Naive thymus-derived CD8-positive, alpha-beta T cell (primary cell): ENCODE results near the gene TNFSF13. TPM values are rescaled to one million over a fixed set of nuclear protein-coding genes. Genes with fewer than 3 reads are reported as not detected.
A peak's percentile ranks its signal among the peaks of the same experiment; 100 is the strongest.

ENCODE experiments used
- ATAC-seq, 2 donors: fragments of 150-1000 bp; cut with Tn5 transposase in 1 of 2; sonication (Bioruptor Pico), chemical (Tn5 transposase) in 1 of 2; 1 replicate in 1 of 2; 2 replicates in 1 of 2; pipeline ENCODE4 v1.10.0; 2021; ENCODE audit warnings: mild to moderate bottlenecking in 2 of 2, moderate library complexity in 2 of 2
- POLR2A ChIA-PET: fragments of 350-600 bp; sonication (Branson Sonifier 250); formaldehyde crosslinking; loops from one replicate; lab custom pipeline; 2021; ENCODE audit warnings: antibody characterized with exemption; lab: Charles Lee
- DNase-seq, 10 donors: peaks; one replicate each; pipeline versions ENCODE4 v3.0.0 to v3.0.0-alpha.2; 2020 to 2022
- H3K27ac Mint-ChIP-seq, 10 donors: one replicate each; pipeline ENCODE4 v1.8.0; 2020 to 2022; ENCODE audit warnings: mild to moderate bottlenecking in 10 of 10, mixed read lengths in 10 of 10, moderate library complexity in 4 of 10, inconsistent platforms in 1 of 10
- H3K27me3 Mint-ChIP-seq, 5 donors: one replicate each; pipeline ENCODE4 v1.8.0; 2021 to 2022; ENCODE audit warnings: mixed read lengths in 5 of 5
- H3K36me3 Mint-ChIP-seq, 3 donors: one replicate each; pipeline ENCODE4 v1.8.0; 2020 to 2022; ENCODE audit warnings: mixed read lengths in 3 of 3, mild to moderate bottlenecking in 2 of 3, inconsistent platforms in 1 of 3
- H3K4me1 Mint-ChIP-seq, 4 donors: one replicate each; pipeline ENCODE4 v1.8.0; 2021 to 2022; ENCODE audit warnings: mixed read lengths in 4 of 4
- H3K4me3 Mint-ChIP-seq, 10 donors: one replicate each; pipeline ENCODE4 v1.8.0; 2020 to 2022; ENCODE audit warnings: mild to moderate bottlenecking in 10 of 10, mixed read lengths in 10 of 10, moderate library complexity in 6 of 10, inconsistent platforms in 1 of 10
- H3K9me3 Mint-ChIP-seq, 9 donors: one replicate each; pipeline ENCODE4 v1.8.0; 2020 to 2022; ENCODE audit warnings: mixed read lengths in 9 of 9, mild to moderate bottlenecking in 3 of 9, inconsistent platforms in 1 of 9, moderate library complexity in 1 of 9
- polyA plus RNA-seq, 3 donors: library from polyadenylated mRNA; unstranded; fragments of 300-500 nt; fragmentation: Illumina TruSeq; gene quantifications; one replicate each; pipeline ENCODE4 v1.2.3, GENCODE V29; 2021
- total RNA-seq, 8 experiments: library from RNA in 2 of 8; stranded (reverse) in 2 of 8; gene quantifications; one replicate each; pipeline ENCODE4 v1.2.3 and lab custom pipeline; 2021 to 2026

The TNFSF13 gene
- total and polyA plus RNA-seq, 5 experiments from 2014 or later, result 1.2 to 3.7 (median 2.9) TPM

DNA sequence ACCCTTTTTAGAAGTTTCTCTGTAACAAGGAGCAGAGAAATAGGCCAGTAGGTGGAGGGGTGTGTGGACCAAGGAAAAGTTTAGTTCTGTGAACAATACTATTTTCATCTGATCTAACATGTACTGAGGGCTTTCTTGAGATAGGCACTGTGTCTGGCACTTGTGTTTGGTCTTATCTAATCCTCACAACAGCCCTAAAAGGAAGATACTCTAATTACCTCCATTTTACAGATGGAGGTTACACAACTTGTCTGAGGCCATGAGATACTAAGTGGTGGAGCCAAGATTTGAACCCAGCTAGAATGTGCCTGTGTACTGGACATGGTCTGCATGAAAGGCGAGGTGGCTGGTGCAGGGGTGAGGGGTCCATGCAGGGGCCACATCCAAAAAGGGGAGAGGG lies 5.2 kb upstream of the TNFSF13 start:
- Mint-ChIP-seq H3K9me3 (no peaks in the 10 kb centered on the region), H3K4me1 (peaks cover 37 to 79% (median 73%) of the 10 kb centered on the region in 4 donors), H3K27ac (peak overlapping the region; percentile 78 to 97 (median 91)), H3K27me3 (no peaks in the 10 kb centered on the region), H3K4me3 (peak overlapping the region in 9 of 10 donors; percentile 30 to 80 (median 61)), H3K36me3 (peaks cover 0 to 13% (median 0%) of the 10 kb centered on the region in 3 donors)
- ATAC-seq (no peak), DNase-seq (no peak)
- POLR2A ChIA-PET, result interaction anchor here (0.6 to 1.5 kb wide), 8 partner anchors 15 to 202 kb away, joined by 3 to 7 read pairs (median 4); no protein-coding TSS in a partner anchor

GRCh38 chr17:7555320-7555948 lies 3.1 kb upstream of the TNFSF13 start:
- ATAC-seq, result no peak
- H3K9me3 Mint-ChIP-seq, result no peaks in the 10 kb centered on the region
- no peak for DNase-seq
- peaks cover 0 to 13% (median 0%) of the 10 kb centered on the region in 3 donors for H3K36me3 Mint-ChIP-seq
- H3K27ac Mint-ChIP-seq, result peak overlapping the region; percentile 70 to 93 (median 88)
- H3K4me3 Mint-ChIP-seq, result peak overlapping the region in 3 of 10 donors; percentile 24 to 81 (median 28)
- POLR2A ChIA-PET, result no interaction called here
- peaks cover 43 to 81% (median 78%) of the 10 kb centered on the region in 4 donors for H3K4me1 Mint-ChIP-seq
- H3K27me3 Mint-ChIP-seq, result no peaks in the 10 kb centered on the region

DNA sequence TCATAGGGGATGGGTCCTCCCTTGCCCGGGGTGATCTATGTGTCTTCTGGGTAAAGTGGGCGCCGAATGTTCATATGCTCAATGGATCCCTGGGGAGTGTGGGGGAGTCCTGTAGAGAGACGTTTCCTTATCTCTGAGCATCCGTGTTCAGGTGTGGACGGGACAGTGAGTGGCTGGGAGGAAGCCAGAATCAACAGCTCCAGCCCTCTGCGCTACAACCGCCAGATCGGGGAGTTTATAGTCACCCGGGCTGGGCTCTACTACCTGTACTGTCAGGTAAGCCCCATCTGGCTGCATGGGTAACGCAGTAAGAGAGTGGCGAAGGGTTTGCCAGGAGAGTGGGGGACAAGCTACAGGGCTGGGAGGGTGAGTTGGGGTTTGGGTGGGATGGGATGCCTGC lies 1.9 kb upstream of the TNFSF13 start:
- ATAC-seq, result no peak
- Mint-ChIP-seq H3K36me3 (peaks cover 0 to 13% (median 0%) of the 10 kb centered on the region in 3 donors), H3K4me1 (peaks cover 46 to 81% (median 78%) of the 10 kb centered on the region in 4 donors), H3K9me3 (no peaks in the 10 kb centered on the region), H3K27me3 (no peaks in the 10 kb centered on the region), H3K4me3 (peak overlapping the region in 4 of 10 donors; percentile 12 to 26 (median 20)), H3K27ac (peak overlapping the region in 8 of 10 donors; percentile 41 to 89 (median 75))
- no peak for DNase-seq
- POLR2A ChIA-PET, result interaction anchor here (0.9 to 2.7 kb wide), 2 partner anchors 10 to 72 kb away, joined by 5 to 14 read pairs; partner anchors contain the start of gene POLR2A

- peaks cover 0 to 11% (median 0%) of the 10 kb centered on the region in 3 donors for H3K36me3 Mint-ChIP-seq
Observed at GRCh38 chr17:7557147-7557764, 1.3 kb upstream of the TNFSF13 start.

GRCh38 chr17:7557775-7558543 lies 591 bp upstream of the TNFSF13 start:
- Mint-ChIP-seq H3K4me1 (peaks cover 47 to 76% (median 72%) of the 10 kb centered on the region in 4 donors), H3K27ac (peak overlapping the region; percentile 63 to 99 (median 86)), H3K4me3 (peak overlapping the region; percentile 55 to 95 (median 76)), H3K9me3 (no peaks in the 10 kb centered on the region), H3K27me3 (no peaks in the 10 kb centered on the region), H3K36me3 (peaks cover 0 to 15% (median 3%) of the 10 kb centered on the region in 3 donors)
- DNase-seq (no peak), ATAC-seq (no peak)
- POLR2A ChIA-PET, result interaction anchor here (0.8 to 2.7 kb wide), 9 partner anchors 8 to 129 kb away, joined by 3 to 14 read pairs (median 3); partner anchors contain the start of genes POLR2A and TP53

More at GRCh38 chr17:7557147-7557764, 1.3 kb upstream of the TNFSF13 start:
- Mint-ChIP-seq H3K27ac (peak overlapping the region in 4 of 10 donors; percentile 6 to 83 (median 48)), H3K4me1 (peaks cover 46 to 77% (median 72%) of the 10 kb centered on the region in 4 donors), H3K4me3 (peak overlapping the region in 2 of 10 donors; percentile 6 to 75), H3K9me3 (no peaks in the 10 kb centered on the region), H3K27me3 (no peaks in the 10 kb centered on the region)
- ATAC-seq (no peak), DNase-seq (no peak)
- POLR2A ChIA-PET, result interaction anchor here (0.8 to 2.7 kb wide), 4 partner anchors 8 to 120 kb away, joined by 3 to 14 read pairs (median 4); partner anchors contain the start of gene POLR2A

DNA sequence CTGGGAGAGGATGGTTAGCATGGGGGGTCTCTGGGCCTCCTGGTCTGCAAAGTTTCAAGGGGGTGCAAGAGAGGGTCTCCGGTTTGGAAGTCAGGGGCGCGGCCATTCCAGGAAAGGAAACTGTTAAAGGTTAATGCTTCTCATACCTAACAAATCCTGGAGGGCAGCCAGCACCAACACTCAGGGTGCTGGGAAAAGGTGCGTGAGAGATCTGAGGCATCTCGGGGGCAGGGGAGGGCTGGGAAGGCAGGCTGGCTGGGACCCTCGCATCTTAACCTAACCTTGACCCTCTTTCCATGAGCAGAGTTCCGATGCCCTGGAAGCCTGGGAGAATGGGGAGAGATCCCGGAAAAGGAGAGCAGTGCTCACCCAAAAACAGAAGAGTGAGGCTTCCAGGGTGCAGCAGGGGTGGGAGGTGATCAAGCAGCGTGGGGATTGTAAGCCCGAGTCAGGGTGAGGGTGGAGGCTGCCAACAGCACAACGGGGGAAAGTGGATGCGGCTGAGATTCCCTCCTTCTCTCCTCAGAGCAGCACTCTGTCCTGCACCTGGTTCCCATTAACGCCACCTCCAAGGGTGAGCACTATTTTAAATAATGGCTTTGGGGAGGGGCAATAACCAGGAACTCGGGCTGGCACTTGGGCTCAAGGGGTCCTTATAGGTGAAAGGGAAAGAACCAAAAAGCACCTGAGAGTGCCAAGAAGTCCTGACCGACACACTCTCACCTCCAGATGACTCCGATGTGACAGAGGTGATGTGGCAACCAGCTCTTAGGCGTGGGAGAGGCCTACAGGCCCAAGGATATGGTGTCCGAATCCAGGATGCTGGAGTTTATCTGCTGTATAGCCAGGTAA lies 996 bp downstream of the TNFSF13 start:
- peaks cover 0 to 13% (median 3%) of the 10 kb centered on the region in 3 donors for H3K36me3 Mint-ChIP-seq
- no peaks in the 10 kb centered on the region for H3K27me3 Mint-ChIP-seq
- H3K4me3 Mint-ChIP-seq, result peak overlapping the region; percentile 43 to 98 (median 90)
- POLR2A ChIA-PET, result interaction anchor here (0.5 to 3.3 kb wide), 15 partner anchors 10 to 204 kb away, joined by 3 to 37 read pairs (median 7); partner anchors contain the start of genes CD68, POLR2A, TNFSF12 and TP53
- H3K4me1 Mint-ChIP-seq, result peaks cover 39 to 70% (median 65%) of the 10 kb centered on the region in 4 donors
- DNase-seq, result no peak
- H3K27ac Mint-ChIP-seq, result peak overlapping the region; percentile 82 to 99 (median 97)
- no peaks in the 10 kb centered on the region for H3K9me3 Mint-ChIP-seq
- no peak for ATAC-seq

DNA sequence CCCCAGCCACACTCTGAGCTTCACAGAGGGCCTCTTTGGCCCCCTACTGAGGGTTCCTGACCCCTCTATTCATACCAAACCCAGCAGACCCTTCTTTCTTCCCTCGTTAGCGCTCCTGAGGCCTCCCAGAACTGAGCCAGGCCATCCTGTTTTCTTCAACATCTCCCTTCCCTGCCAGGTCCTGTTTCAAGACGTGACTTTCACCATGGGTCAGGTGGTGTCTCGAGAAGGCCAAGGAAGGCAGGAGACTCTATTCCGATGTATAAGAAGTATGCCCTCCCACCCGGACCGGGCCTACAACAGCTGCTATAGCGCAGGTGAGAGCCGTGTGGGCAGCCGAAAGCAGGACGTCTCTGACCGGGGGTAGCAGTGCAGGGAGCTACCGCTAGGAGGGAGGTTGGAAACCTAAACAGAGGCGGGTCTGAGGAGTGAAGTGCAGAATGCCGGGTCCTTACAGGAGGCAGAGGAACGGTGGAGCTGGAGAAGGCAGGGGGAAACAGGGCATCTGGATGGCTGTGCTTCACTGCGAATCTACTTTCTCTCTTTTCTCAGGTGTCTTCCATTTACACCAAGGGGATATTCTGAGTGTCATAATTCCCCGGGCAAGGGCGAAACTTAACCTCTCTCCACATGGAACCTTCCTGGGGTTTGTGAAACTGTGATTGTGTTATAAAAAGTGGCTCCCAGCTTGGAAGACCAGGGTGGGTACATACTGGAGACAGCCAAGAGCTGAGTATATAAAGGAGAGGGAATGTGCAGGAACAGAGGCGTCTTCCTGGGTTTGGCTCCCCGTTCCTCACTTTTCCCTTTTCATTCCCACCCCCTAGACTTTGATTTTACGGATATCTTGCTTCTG lies 1.9 kb downstream of the TNFSF13 start:
- peak; percentile 17 to 22 for ATAC-seq
- POLR2A ChIA-PET, result interaction anchor here (0.7 to 3.9 kb wide), 33 partner anchors 8 to 224 kb away, joined by 3 to 37 read pairs (median 6); partner anchors contain the start of genes ACAP1, ATP1B2, CD68 and MPDU1
- peaks cover 34 to 62% (median 59%) of the 10 kb centered on the region in 4 donors for H3K4me1 Mint-ChIP-seq
- H3K4me3 Mint-ChIP-seq, result peak overlapping the region; percentile 88 to 98 (median 94)
- peaks cover 0 to 21% (median 3%) of the 10 kb centered on the region in 3 donors for H3K36me3 Mint-ChIP-seq
- H3K27me3 Mint-ChIP-seq, result no peaks in the 10 kb centered on the region
- peak in 7 of 10 donors; percentile 33 to 53 (median 44) for DNase-seq
- peak overlapping the region; percentile 83 to 99 (median 97) for H3K27ac Mint-ChIP-seq
- no peaks in the 10 kb centered on the region for H3K9me3 Mint-ChIP-seq

- ATAC-seq (peak; percentile 62 to 69), DNase-seq (peak; percentile 60 to 89 (median 78))
- peaks cover 31 to 59% (median 55%) of the 10 kb centered on the region in 4 donors for H3K4me1 Mint-ChIP-seq
- no peaks in the 10 kb centered on the region for H3K9me3 Mint-ChIP-seq
- peaks cover 0 to 27% (median 3%) of the 10 kb centered on the region in 3 donors for H3K36me3 Mint-ChIP-seq
- H3K4me3 Mint-ChIP-seq, result peak overlapping the region; percentile 88 to 98 (median 94)
- POLR2A ChIA-PET, result interaction anchor here (0.6 to 3.9 kb wide), 36 partner anchors 9 to 595 kb away, joined by 3 to 37 read pairs (median 6); partner anchors contain the start of genes ACAP1, ATP1B2, CD68 and MPDU1
- peak overlapping the region; percentile 83 to 99 (median 97) for H3K27ac Mint-ChIP-seq
- no peaks in the 10 kb centered on the region for H3K27me3 Mint-ChIP-seq
Observed at GRCh38 chr17:7561028-7561575, 2.6 kb downstream of the TNFSF13 start.

DNA sequence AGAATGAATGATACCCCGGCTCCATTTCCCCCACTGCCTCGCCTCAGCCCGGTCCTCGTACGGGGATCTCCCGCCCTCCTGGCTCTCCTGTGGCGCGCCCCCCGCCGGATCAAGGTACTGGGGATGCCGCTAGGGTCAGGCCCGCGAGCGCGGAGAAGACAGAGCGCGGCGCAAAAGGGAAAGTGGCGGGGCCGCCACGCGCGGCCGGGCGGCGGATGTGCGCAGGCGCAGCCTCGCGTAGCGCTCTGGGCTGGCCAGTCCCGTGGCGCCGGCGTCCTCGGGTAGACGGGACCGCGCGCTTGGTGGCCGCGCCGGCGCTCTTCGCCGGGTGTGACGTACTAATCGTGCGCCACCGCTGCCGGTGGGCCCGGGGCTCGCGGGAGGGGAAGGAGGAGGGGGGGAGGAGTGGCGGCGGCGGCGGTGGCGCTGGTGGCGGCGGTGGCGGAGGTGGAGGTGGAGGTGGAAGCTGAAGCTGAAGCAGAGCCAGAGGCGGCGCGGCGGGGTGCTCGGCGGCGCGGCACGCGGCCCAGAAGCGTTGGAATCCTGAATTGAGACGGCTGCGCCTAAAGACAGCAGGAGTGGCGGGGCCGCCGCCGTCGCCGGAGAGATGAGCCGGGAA lies 3.1 kb downstream of the TNFSF13 start, which contains the start of gene SENP3:
Gene SENP3 (plus strand): TSS at position 331 of the 619 bp plus-strand sequence. CDS start 1,158 bp downstream, outside the sequence.
- ATAC-seq (peak; percentile 84 to 87), DNase-seq (peak; percentile 87 to 95 (median 90))
- Mint-ChIP-seq H3K27ac (peak within 1 kb of the TSS; percentile 83 to 99 (median 97)), H3K4me3 (peak within 1 kb of the TSS; percentile 88 to 98 (median 94)), H3K4me1 (peaks cover 28 to 55% (median 50%) of the 10 kb centered on the region in 4 donors), H3K27me3 (no peaks in the 10 kb centered on the region), H3K9me3 (no peaks in the 10 kb centered on the region), H3K36me3 (peaks cover 0 to 28% (median 4%) of the 10 kb centered on the region in 3 donors)
- POLR2A ChIA-PET, result interaction anchor here (0.6 to 3.9 kb wide), 30 partner anchors 9 to 595 kb away, joined by 3 to 37 read pairs (median 7); partner anchors contain the start of genes ACAP1, CD68, FXR2 and MPDU1
